Measurements from ENCODE around the gene TBL1XR1.

- TF ChIP-seq CTCF (IDR thresholded peaks at IDR 0.05; ENCODE audit: control extremely low read depth in 1 of 3, insufficient read depth in 1 of 3, low read depth in 1 of 3, low read length in 3 of 3): no peak
- no peak for TF ChIP-seq POLR2A (IDR thresholded peaks at IDR 0.05; ENCODE audit: control extremely low read depth in 1 of 2, low read depth in 2 of 2, low read length in 2 of 2)
- no peak for TF ChIP-seq EZH2 (IDR thresholded peaks at IDR 0.05; ENCODE audit: low read depth, low read length, severe bottlenecking)
- TF ChIP-seq TEAD4 (IDR thresholded peaks at IDR 0.05; ENCODE audit: low read depth, low read length): no peak
- TF ChIP-seq BACH1 (IDR thresholded peaks at IDR 0.05; ENCODE audit: low read length): no peak
Measured at GRCh38 chr3:176977331-176977730, 220.0 kb downstream of the TBL1XR1 start.

Data from H1 (cell line).